PC-9 (cell line): ENCODE measurements around the gene PPHLN1. TPM values are rescaled to one million over a fixed set of nuclear protein-coding genes. Genes with fewer than 3 reads are reported as not detected.

Experiments used
- BruUV-seq: library from RNA; stranded (reverse); fragments of 400-500 nt; replicated peaks from 2 replicates; lab custom pipeline; 2021; lab: Mats Ljungman, UMichigan
- CTCF ChIA-PET: fragments of 300-600 bp; sonication (Branson Sonifier 250); formaldehyde crosslinking; loops from one replicate; lab custom pipeline; 2022; ENCODE audit warnings: antibody characterized with exemption; lab: Charles Lee
- POLR2A ChIA-PET: fragments of 300-600 bp; sonication (Branson Sonifier 250); formaldehyde crosslinking; loops from one replicate; lab custom pipeline; 2022; ENCODE audit warnings: antibody characterized with exemption; ENCODE audit not compliant: unreplicated experiment; lab: Charles Lee
- DNase-seq, 2 experiments: peaks; one replicate each; pipeline versions ENCODE4 v3.0.0 to v3.0.0-alpha.2; 2015 to 2022; ENCODE audit warnings: mixed read lengths in 1 of 2
- H2AFZ ChIP-seq: fragments of 200-600 bp; sonication (generic); 2 replicates; pipeline ENCODE4 v1.8.1; 2017; ENCODE audit warnings: antibody characterized with exemption
- H3F3A ChIP-seq: fragments of 200-600 bp; sonication (generic); 2 replicates; pipeline ENCODE4 v1.8.1; 2017; ENCODE audit warnings: antibody characterized with exemption, mild to moderate bottlenecking, low read depth; ENCODE audit not compliant: insufficient read depth
- H3K27ac ChIP-seq: fragments of 200-600 bp; sonication (generic); 2 replicates; pipeline ENCODE4 v1.6.1; 2016; ENCODE audit warnings: mixed run types
- H3K27me3 ChIP-seq: fragments of 200-600 bp; sonication (generic); 2 replicates; pipeline ENCODE4 v1.6.1; 2016; ENCODE audit warnings: low read depth, mixed run types; ENCODE audit not compliant: insufficient read depth
- H3K36me3 ChIP-seq: fragments of 200-600 bp; sonication (generic); 2 replicates; pipeline ENCODE4 v1.6.1; 2016; ENCODE audit warnings: low read depth, mixed run types
- H3K4me1 ChIP-seq: fragments of 200-600 bp; sonication (generic); replicated peaks from 2 replicates; pipeline ENCODE4 v1.6.1; 2016; ENCODE audit warnings: mixed run types; ENCODE audit not compliant: insufficient read depth
- H3K4me2 ChIP-seq: fragments of 200-600 bp; sonication (generic); 2 replicates; pipeline ENCODE4 v1.6.1; 2017; ENCODE audit warnings: mixed run types
- H3K4me3 ChIP-seq: fragments of 200-600 bp; sonication (generic); 2 replicates; pipeline ENCODE4 v1.6.1; 2016; ENCODE audit warnings: mixed run types
- H3K79me2 ChIP-seq: fragments of 200-600 bp; sonication (generic); 2 replicates; pipeline ENCODE4 v1.6.1; 2017; ENCODE audit warnings: low read depth, mixed run types
- H3K9me2 ChIP-seq: fragments of 200-600 bp; sonication (generic); 2 replicates; pipeline ENCODE4 v1.8.1; 2017; ENCODE audit warnings: mild to moderate bottlenecking; ENCODE audit not compliant: insufficient read depth
- H3K9me3 ChIP-seq: fragments of 200-600 bp; sonication (generic); 2 replicates; pipeline ENCODE4 v1.8.1; 2016; ENCODE audit warnings: low read depth; ENCODE audit not compliant: insufficient read depth
- H4K20me1 ChIP-seq: fragments of 200-600 bp; sonication (generic); 2 replicates; pipeline ENCODE4 v1.8.1; 2017; ENCODE audit not compliant: insufficient read depth
- CTCF ChIP-seq: fragments of 200-600 bp; sonication (generic); conservative IDR thresholded peaks from 2 replicates; pipeline ENCODE4 v1.6.1; 2017; ENCODE audit warnings: mixed run types, antibody characterized with exemption, mild to moderate bottlenecking, moderate library complexity
- EZH2 ChIP-seq: fragments of 200-600 bp; sonication (generic); IDR thresholded peaks from 2 replicates; pipeline ENCODE4 v1.8.0; 2017; ENCODE audit warnings: antibody characterized with exemption, low read depth
- intact Hi-C: fragments of 100-400 bp; cut with micrococcal nuclease; formaldehyde crosslinking; loops from one replicate; pipeline ENCODE4 v1.10.0; 2022; ENCODE audit not compliant: unreplicated experiment
- total RNA-seq: library from RNA; stranded (reverse); gene quantifications from 2 replicates; pipeline ENCODE4 v1.2.3, GENCODE V29; 2021

The PPHLN1 gene
- total RNA-seq, 1 experiment from 2014 or later: 61.9 TPM

GRCh38 chr12:42448841-42449240 is 122.9 kb downstream of the PPHLN1 start:
- no peaks in the 10 kb centered on the region for H3K9me3 ChIP-seq
- no peak overlapping the region for H2AFZ ChIP-seq
- intact Hi-C loops: no loop called here
- ChIA-PET CTCF (no interaction called here), POLR2A (no interaction called here)
- no peak overlapping the region for H3K4me3 ChIP-seq
- H3K4me2 ChIP-seq: no peak overlapping the region
- no peaks in the 10 kb centered on the region for H4K20me1 ChIP-seq
- H3K9me2 ChIP-seq: no peaks in the 10 kb centered on the region
- H3K27me3 ChIP-seq: no peaks in the 10 kb centered on the region
- no peaks in the 10 kb centered on the region for H3K4me1 ChIP-seq
- TF ChIP-seq EZH2 (no peak), CTCF (no peak)
- no peaks in the 10 kb centered on the region for H3K36me3 ChIP-seq
- no peaks in the 10 kb centered on the region for H3F3A ChIP-seq
- no peaks in the 10 kb centered on the region for H3K79me2 ChIP-seq
- DNase-seq: no peak
- H3K27ac ChIP-seq: no peak overlapping the region
- BruUV-seq: no TSS peak

GRCh38 chr12:42450248-42450647 is 124.3 kb downstream of the PPHLN1 start:
- TF ChIP-seq EZH2: no peak
- TF ChIP-seq CTCF: no peak
- H3K79me2 ChIP-seq: no peaks in the 10 kb centered on the region
- BruUV-seq: no TSS peak
- H3K36me3 ChIP-seq: no peaks in the 10 kb centered on the region
- no peak overlapping the region for H2AFZ ChIP-seq
- H3F3A ChIP-seq: no peaks in the 10 kb centered on the region
- no peaks in the 10 kb centered on the region for H3K4me1 ChIP-seq
- no peaks in the 10 kb centered on the region for H4K20me1 ChIP-seq
- CTCF ChIA-PET: no interaction called here
- H3K27me3 ChIP-seq: no peaks in the 10 kb centered on the region
- H3K4me3 ChIP-seq: no peak overlapping the region
- H3K9me2 ChIP-seq: no peaks in the 10 kb centered on the region
- intact Hi-C loops: no loop called here
- H3K9me3 ChIP-seq: no peaks in the 10 kb centered on the region
- no peak overlapping the region for H3K4me2 ChIP-seq
- no peak overlapping the region for H3K27ac ChIP-seq
- POLR2A ChIA-PET: no interaction called here
- DNase-seq: no peak

- no peak overlapping the region for H3K4me2 ChIP-seq
- H3F3A ChIP-seq: no peaks in the 10 kb centered on the region
- no peak overlapping the region for H3K27ac ChIP-seq
- no peak overlapping the region for H2AFZ ChIP-seq
- H3K27me3 ChIP-seq: no peaks in the 10 kb centered on the region
- POLR2A ChIA-PET: no interaction called here
- no TSS peak for BruUV-seq
- H3K36me3 ChIP-seq: no peaks in the 10 kb centered on the region
- H3K9me3 ChIP-seq: no peaks in the 10 kb centered on the region
- intact Hi-C loops: no loop called here
- no peak for TF ChIP-seq CTCF
- TF ChIP-seq EZH2: no peak
- no peaks in the 10 kb centered on the region for H3K9me2 ChIP-seq
- DNase-seq: no peak
- CTCF ChIA-PET: no interaction called here
- H3K79me2 ChIP-seq: no peaks in the 10 kb centered on the region
- H4K20me1 ChIP-seq: no peaks in the 10 kb centered on the region
- H3K4me1 ChIP-seq: no peaks in the 10 kb centered on the region
- no peak overlapping the region for H3K4me3 ChIP-seq
These were observed 132.6 kb downstream of the PPHLN1 start for GRCh38 chr12:42458575-42458974.
